Stimulated activated CD8-positive, alpha-beta memory T cell treated with anti-CD3 and anti-CD28 coated beads, Interleukin-15, amount 100 ng/mL, for 48 hours (primary cell): ENCODE data around the gene TPR.

Experiments used
- DNase-seq, 2 donors: peaks; one replicate each; pipeline ENCODE4 v3.0.0-alpha.2; 2020; ENCODE audit warnings: low read depth in 2 of 2

Gene TPR

DNA sequence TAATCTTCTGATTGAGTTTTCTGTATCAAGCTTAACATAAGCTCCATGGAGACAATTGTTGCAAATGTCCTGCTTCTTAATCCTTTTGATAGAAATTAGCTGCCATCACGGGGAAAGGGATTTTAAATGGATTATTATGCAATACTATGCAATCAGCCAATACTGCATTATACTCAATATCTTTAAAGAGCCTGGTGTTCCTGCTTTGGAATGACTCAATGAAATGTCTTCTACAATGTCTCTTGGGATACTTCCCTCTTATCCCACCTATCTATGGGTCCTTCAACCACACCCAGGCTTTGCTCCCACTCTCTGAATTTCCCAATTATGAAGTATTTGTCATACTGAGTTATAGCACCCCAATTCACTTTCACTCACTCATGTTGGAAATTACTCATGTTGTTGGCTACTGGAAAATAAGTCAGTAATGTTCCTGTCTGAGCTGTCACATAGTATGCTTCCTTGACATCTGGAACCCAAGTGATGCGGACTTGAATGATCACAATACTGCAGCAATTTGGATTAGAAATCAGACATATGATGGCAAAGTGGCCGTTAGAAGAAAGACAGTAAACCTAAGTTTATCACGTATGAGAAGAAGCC, 85.0 kb downstream of the TPR start:
- DNase-seq: no peak

DNA sequence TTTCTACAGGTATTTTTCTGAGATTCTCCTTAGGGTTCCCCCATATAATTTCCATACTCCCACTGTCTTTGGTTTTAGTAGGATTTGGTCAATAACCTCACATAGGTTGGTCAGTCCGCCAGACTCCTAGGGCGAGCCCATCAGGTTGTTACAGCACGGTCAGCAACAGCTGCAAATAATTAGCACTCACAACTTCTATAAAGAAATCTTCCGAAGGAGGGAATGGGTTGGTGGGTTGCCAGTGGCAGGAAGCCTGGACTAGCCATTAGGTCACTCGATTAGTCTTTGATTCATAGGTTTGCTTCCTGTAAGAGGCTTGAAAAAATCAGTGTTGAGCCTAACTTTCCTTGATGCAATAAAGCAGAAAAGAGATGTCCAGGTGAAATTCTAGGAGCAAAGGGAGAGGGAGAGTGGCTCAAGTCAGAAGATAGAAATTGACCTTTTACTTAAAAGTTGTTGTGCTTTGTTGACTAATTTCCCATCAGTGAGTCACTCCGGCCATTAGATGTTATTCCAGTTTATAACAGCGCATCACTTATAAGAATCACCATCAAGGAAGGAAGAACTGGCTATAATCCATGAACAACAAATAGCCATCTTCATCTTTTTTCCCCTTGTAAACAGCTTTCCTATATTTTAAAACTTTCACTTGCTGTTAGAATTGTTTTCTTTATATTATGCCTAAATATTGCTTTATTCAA, 88.3 kb downstream of the TPR start:
- no peak for DNase-seq

DNA sequence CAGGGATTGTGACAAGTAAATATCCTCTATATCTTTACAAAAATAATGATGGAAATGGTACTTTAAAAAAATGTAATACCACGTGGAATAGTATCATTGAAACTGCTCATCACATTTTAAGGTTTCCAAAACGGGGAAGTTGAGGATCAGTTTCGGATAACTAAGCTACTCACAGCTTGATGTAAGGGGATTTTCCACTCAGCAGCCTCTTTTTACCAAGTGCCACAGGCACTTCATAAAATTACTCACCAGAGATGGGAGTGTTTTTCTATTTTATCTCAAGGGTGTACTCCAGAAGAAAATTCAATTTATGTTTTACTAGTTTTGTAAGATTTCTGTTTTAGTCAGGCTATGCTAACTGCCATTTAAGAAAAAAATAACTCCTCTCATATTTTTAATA, 91.7 kb downstream of the TPR start:
- no peak for DNase-seq

DNA sequence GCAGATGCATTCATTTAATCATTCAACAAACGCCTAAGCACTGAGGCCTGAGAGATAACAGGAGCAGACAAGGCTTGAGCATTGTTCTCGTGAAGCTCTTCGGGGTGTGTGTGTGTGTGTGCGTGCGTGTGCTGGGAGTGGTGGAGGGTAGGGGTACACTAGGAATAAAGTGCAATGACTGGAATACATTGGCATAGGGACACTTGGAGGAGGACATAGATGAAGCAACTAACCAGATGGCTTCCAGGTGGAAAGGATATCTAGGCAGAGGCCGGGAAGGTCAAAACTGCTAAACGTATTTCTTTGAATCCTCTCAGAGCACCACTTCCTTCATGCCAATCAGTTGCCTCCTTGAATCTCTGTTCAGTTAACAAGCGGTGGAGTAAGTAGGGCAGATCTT, 92.6 kb downstream of the TPR start:
- no peak for DNase-seq

DNA sequence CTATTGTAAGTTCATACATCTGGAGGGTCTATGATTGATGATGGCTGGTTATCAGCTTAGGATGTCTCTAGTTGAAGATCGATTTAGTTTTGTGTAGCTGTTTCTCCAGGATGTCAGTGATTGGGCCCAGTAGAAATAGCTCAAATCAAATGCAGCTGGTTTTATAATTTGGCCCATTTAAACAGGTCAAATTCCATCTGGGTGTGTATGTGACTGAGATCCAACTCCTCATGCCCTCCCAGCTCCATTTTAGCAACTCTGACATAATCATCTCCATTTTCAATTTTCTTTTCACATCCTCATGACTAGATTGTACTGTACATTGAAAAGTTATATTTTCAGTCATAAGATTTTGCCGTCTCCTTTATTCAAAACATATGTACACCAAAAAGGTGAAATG, 99.2 kb downstream of the TPR start:
- DNase-seq: no peak

DNA sequence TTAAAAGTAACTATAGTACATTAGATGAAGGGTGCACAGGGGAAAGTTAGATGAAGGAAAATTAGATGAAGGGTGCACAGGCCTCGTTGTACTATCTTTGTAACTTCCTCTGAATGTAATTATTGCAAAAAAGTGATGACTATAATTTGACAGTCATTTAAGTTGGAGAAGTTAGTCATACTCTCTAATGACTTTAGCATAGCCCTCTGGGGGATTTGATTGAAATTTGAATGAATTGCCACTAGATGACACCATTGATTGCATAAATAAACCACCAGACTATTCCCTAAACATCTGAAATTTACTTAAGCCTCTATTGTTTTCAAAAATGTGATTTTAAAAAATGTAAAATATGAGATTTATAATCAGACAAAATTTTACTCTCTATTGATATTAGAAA, 102.6 kb downstream of the TPR start:
- no peak for DNase-seq

DNA sequence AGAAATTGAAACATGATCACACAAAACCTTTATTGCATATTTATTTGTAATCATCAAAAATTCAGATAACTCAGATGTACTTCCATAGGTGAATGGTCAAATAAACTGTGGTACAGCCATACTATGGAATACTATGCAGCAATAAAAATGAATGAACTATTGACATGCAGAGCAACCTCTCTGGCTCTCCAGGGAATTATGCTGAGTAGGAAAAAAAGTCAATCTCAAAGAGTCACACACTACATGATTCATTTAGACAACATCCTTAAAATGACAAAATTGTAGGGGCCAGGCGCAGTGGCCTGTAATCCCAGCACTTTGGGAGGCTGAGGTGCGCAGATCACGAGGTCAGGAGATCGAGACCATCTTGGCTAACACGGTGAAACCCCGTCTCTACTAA, 104.0 kb downstream of the TPR start:
- no peak for DNase-seq
